Gastrocnemius medialis (tissue), 4 donors: ENCODE results near the gene SCG2. TPM values are rescaled to one million over a fixed set of nuclear protein-coding genes. Genes with fewer than 3 reads are reported as not detected.

ENCODE experiments used
- ATAC-seq, 2 donors: fragments of 150-250 bp; one replicate each; pipeline ENCODE4 v1.9.1; 2016
- DNase-seq, 2 donors: peaks; one replicate each; pipeline ENCODE4 v3.0.0-alpha.2; 2019
- H3K27ac ChIP-seq, 4 donors: fragments of 200-600 bp; sonication (generic); 1 replicate in 1 of 4; 2 replicates in 3 of 4; pipeline ENCODE4 v1.5.1; 2016 to 2018; ENCODE audit warnings: mild to moderate bottlenecking in 2 of 4, moderate library complexity in 1 of 4
- H3K27me3 ChIP-seq, 3 donors: fragments of 200-600 bp; sonication (generic) in 2 of 3; 1 replicate in 1 of 3; 2 replicates in 2 of 3; pipeline versions ENCODE4 v1.5.1 to v1.6.0; 2016 to 2019; ENCODE audit warnings: mild to moderate bottlenecking in 1 of 3, moderate library complexity in 1 of 3
- H3K36me3 ChIP-seq, 2 donors: fragments of 200-600 bp; sonication (generic) in 1 of 2; one replicate each; pipeline ENCODE4 v1.5.1; 2017 to 2018
- H3K4me1 ChIP-seq, 2 donors: fragments of 200-600 bp; sonication (generic) in 1 of 2; one replicate each; pipeline ENCODE4 v1.5.1; 2016 to 2017; ENCODE audit warnings: mild to moderate bottlenecking in 2 of 2
- H3K4me3 ChIP-seq, 4 donors: fragments of 200-600 bp; sonication (generic) in 3 of 4; 1 replicate in 1 of 4; 2 replicates in 3 of 4; pipeline ENCODE4 v1.5.1; 2016 to 2019; ENCODE audit warnings: mild to moderate bottlenecking in 2 of 4
- H3K9me3 ChIP-seq, 3 donors: fragments of 200-600 bp; sonication (generic) in 2 of 3; 1 replicate in 1 of 3; 2 replicates in 2 of 3; pipeline ENCODE4 v1.5.1; 2016 to 2019
- POLR2A ChIP-seq, 2 donors: fragments of 450-650 bp; IDR thresholded peaks; one replicate each; pipeline ENCODE4 v1.6.1; 2017; ENCODE audit warnings: antibody characterized with exemption in 2 of 2, mild to moderate bottlenecking in 2 of 2, moderate library complexity in 2 of 2
- in situ Hi-C, 4 donors: fragments of 200-750 bp; cut with MboI; loops; one replicate each; pipeline versions ENCODE4 v1.15.0 to v1.8.0; 2017; ENCODE audit warnings: low sequenced_read_pairs in 4 of 4
- intact Hi-C: fragments of 100-400 bp; cut with DNase I; formaldehyde crosslinking; loops from one replicate; pipeline ENCODE4 v1.15.1; 2023; ENCODE audit warnings: low total_unique reads
- total RNA-seq, 4 donors: library from RNA; depleted of rRNA; stranded (reverse); fragments of >200 nt; gene quantifications; one replicate each; pipeline versions ENCODE4 v1.1.0 to v1.2.3, GENCODE V29; 2016
- TF ChIP-seq, protein P1 (sequence below), 5 experiments: fragments of 450-650 bp in 3 of 5; fragments of 200-600 bp in 2 of 5; sonication (generic) in 2 of 5; IDR thresholded peaks in 4 of 5; conservative IDR thresholded peaks in 1 of 5; 1 replicate in 4 of 5; 2 replicates in 1 of 5; pipeline ENCODE4 v1.5.1; 2016 to 2019; ENCODE audit warnings: antibody characterized with exemption in 5 of 5, mild to moderate bottlenecking in 3 of 5, moderate library complexity in 3 of 5

Gene SCG2
- total RNA-seq, 4 donors from 2014 or later = not detected

DNA sequence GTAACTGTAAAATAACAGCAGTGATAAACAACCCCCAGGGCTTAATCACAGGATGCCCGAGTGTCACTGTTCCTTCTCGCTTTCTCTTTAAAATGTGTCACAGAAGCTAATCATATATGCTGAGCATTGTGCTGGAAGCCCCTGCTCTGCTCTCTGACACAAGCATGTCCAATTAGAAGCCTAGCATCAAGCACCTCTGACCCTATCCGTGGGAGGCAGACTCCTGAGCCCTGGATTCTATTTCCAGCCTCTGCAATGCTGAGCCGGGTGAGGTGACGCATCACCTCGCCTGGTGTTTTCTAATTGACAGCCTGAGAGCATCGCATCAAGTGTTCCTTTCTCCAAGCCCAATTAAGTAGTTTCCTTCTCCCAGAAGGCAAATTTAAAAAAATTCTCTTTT lies 19.7 kb upstream of the SCG2 start:
- in situ Hi-C loops = loop anchor here in 1 of 4 donors (25.0 kb wide), 1 partner anchor 635 kb away; no protein-coding TSS in a partner anchor
- TF ChIP-seq, protein P1, sequence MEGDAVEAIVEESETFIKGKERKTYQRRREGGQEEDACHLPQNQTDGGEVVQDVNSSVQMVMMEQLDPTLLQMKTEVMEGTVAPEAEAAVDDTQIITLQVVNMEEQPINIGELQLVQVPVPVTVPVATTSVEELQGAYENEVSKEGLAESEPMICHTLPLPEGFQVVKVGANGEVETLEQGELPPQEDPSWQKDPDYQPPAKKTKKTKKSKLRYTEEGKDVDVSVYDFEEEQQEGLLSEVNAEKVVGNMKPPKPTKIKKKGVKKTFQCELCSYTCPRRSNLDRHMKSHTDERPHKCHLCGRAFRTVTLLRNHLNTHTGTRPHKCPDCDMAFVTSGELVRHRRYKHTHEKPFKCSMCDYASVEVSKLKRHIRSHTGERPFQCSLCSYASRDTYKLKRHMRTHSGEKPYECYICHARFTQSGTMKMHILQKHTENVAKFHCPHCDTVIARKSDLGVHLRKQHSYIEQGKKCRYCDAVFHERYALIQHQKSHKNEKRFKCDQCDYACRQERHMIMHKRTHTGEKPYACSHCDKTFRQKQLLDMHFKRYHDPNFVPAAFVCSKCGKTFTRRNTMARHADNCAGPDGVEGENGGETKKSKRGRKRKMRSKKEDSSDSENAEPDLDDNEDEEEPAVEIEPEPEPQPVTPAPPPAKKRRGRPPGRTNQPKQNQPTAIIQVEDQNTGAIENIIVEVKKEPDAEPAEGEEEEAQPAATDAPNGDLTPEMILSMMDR (IDR thresholded peaks at IDR 0.05 in 4 of 5, conservative IDR thresholded peaks at IDR 0.05 in 1 of 5) = no peak
- no peak for TF ChIP-seq POLR2A (IDR thresholded peaks at IDR 0.05)
- Histone ChIP-seq H3K9me3 (no peaks in the 10 kb centered on the region), H3K27me3 (no peaks in the 10 kb centered on the region), H3K36me3 (no peaks in the 10 kb centered on the region), H3K4me1 (no peaks in the 10 kb centered on the region), H3K27ac (no peak overlapping the region), H3K4me3 (no peak overlapping the region)
- intact Hi-C loops = no loop called here
- DNase-seq (no peak), ATAC-seq (no peak)

DNA sequence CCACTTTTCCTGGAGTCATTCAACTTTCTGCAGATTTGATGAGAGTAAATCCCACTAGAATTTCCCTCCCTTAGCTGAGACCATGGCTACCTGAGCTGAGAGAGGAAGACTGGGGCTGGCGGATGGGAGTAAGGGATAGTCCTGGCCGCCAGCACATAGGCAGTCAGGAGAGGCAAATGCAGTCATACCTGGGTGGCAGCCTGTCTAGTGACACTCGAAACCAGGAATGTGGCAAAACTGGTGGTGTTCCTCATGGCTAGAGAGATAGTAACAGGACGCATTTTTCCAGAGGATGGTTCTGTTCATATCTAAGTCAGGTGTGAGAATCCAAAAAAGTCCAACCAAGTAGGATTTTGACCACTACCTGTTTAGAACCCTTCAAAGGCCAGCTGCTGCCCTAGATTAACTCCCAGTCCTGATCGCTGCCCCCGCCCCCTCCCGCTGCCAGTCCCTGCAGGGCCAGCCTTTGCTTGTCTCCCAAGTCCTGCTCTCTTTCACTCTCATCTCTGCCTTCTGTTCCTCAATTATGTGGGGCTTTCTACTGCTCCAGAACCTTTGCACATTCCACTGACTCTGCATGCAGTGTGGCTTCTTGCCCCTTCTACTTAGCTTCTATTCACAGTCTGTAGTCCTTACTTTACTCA lies 17.4 kb upstream of the SCG2 start:
- no peak for TF ChIP-seq POLR2A (IDR thresholded peaks at IDR 0.05)
- TF ChIP-seq, protein P1 (IDR thresholded peaks at IDR 0.05 in 4 of 5, conservative IDR thresholded peaks at IDR 0.05 in 1 of 5) = no peak
- Histone ChIP-seq H3K4me1 (no peaks in the 10 kb centered on the region), H3K9me3 (no peaks in the 10 kb centered on the region), H3K27me3 (no peaks in the 10 kb centered on the region), H3K27ac (no peak overlapping the region), H3K4me3 (no peak overlapping the region), H3K36me3 (no peaks in the 10 kb centered on the region)
- DNase-seq (no peak), ATAC-seq (no peak)
- intact Hi-C loops (no loop called here), in situ Hi-C loops (loop anchor here in 1 of 4 donors (25.0 kb wide), 1 partner anchor 632 kb away; no protein-coding TSS in a partner anchor)

DNA sequence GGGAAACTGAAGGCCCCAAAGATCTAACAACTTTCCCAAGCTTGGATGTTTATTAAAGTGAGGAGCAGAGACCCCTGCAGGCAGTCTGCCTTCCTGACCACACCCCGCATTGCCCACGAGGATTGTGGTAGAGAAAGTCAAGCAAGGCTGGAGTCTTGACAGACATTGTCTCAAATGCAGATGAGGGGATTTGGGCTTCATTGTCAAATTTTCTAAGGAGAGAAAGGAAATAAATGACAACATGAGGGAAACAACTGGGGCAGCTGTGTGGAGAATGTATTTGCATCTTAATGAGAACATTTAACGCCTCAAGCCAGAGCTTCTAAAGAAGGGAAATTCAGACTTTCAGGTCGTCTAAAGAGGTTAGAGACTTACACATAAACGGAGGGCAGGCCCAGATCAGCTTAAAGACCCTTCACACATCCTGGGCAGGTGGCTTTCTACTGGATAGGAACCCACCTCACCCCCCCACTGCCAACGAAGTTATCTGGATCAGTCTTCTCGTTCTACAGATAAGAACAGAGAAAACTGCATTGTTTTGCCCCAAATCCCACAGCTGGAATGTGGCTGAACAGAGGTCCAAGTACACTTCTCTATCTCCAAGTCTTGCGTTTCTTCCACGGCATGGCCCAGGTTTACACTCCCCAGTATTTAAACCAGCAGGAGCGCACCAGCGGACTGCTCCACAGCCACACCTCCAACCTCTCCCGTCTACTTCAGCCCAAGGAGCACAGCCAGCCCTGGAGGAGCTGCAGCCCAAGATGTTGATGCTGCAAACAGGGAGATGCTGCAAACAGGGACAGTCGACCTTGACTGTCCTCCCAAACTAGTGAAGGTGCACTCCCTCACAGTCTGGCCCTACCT lies 16.2 kb upstream of the SCG2 start:
- DNase-seq = no peak
- Histone ChIP-seq H3K36me3 (no peaks in the 10 kb centered on the region), H3K4me3 (no peak overlapping the region), H3K27ac (no peak overlapping the region), H3K9me3 (no peaks in the 10 kb centered on the region), H3K4me1 (peaks cover 0 to 4% of the 10 kb centered on the region in 2 donors), H3K27me3 (peaks cover 0 to 4% (median 0%) of the 10 kb centered on the region in 3 donors)
- TF ChIP-seq POLR2A (IDR thresholded peaks at IDR 0.05) = no peak
- in situ Hi-C loops = loop anchor here in 1 of 4 donors (25.0 kb wide), 1 partner anchor 631 kb away; no protein-coding TSS in a partner anchor
- ATAC-seq = no peak
- intact Hi-C loops = no loop called here

DNA sequence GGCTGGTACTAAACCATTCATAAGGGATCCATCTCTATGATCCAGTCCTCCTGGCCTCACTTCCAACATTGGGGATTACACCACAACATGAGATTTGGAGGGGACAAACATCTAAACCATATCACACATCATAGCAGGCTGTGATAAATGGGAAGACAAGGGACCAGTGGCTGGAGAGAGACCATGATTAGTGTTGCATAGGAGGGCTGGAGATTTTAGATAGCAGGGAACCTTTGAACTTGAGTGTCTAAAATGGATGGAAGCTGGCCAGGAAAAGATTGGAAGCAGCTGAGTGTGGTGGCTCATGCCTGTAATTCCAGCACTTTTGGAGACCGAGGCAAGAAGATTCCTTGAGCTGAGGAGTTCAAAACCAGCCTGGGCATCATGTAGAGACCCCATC lies 12.4 kb upstream of the SCG2 start:
- peaks cover 0 to 4% (median 0%) of the 10 kb centered on the region in 3 donors for H3K27me3 ChIP-seq
- H3K4me3 ChIP-seq = no peak overlapping the region
- TF ChIP-seq, protein P1 (IDR thresholded peaks at IDR 0.05 in 4 of 5, conservative IDR thresholded peaks at IDR 0.05 in 1 of 5) = no peak
- in situ Hi-C loops = loop anchor here in 1 of 4 donors (25.0 kb wide), 1 partner anchor 627 kb away; no protein-coding TSS in a partner anchor
- H3K9me3 ChIP-seq = no peaks in the 10 kb centered on the region
- intact Hi-C loops = no loop called here
- H3K36me3 ChIP-seq = no peaks in the 10 kb centered on the region
- no peak overlapping the region for H3K27ac ChIP-seq
- no peak for ATAC-seq
- DNase-seq = no peak
- peaks cover 0 to 7% of the 10 kb centered on the region in 2 donors for H3K4me1 ChIP-seq
